MM.1S (cell line): ENCODE results near the gene PRPSAP2.

Source experiments
- EZH2 ChIP-seq: fragments of 300-600 bp; sonication (generic); optimal IDR thresholded peaks from 2 replicates; pipeline ENCODE3; 2017; ENCODE audit warnings: low read depth, mild to moderate bottlenecking, antibody characterized with exemption, low read length, mixed read lengths
- EZH2phosphoT487 ChIP-seq: fragments of 300-600 bp; sonication (generic); IDR thresholded peaks from 2 replicates; pipeline ENCODE4 v1.6.1; 2018; ENCODE audit warnings: antibody characterized with exemption, low read length
- TF ChIP-seq, protein P1 (sequence below): fragments of 300-600 bp; sonication (generic); IDR thresholded peaks from 2 replicates; pipeline ENCODE4 v1.5.1; 2016; ENCODE audit warnings: antibody characterized with exemption, low read length, mixed read lengths

DNA sequence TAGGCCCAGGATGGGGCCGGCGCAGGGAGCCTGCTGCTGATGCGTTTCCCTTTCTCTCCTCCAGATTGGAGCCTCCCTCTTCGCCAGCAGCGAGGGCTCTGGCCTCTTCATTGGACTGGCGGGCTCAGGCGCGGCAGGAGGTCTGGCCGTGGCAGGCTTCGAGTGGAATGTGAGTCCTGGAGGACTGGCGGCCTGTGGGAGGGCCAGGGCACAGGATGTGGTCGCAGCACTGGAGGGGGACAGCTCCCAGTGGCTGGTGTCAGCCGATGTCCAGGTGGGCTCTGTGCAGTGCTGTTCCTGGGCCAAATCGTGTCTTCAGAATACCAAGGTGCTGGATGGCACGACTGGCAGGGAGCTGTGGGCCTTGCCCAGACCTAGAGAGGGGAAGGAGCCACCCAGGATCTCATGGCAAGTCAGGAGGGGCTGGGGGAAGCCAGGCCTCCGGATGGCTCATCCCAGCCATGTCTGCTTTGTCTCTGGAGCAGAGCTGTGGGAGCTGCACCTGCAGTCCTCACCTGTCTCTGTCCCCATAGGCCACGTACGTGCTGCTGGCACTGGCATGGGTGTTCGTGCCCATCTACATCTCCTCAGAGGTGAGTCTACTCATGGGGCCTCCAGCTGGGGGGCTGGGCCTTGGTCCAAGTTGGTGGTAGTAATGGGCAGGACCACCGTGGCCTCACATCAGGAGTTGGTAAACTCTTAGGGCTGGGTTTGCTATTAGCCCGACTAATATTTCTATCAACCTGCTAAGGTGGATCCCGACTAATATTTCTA, 101.3 kb downstream of the PRPSAP2 start:
- TF ChIP-seq, protein P1, sequence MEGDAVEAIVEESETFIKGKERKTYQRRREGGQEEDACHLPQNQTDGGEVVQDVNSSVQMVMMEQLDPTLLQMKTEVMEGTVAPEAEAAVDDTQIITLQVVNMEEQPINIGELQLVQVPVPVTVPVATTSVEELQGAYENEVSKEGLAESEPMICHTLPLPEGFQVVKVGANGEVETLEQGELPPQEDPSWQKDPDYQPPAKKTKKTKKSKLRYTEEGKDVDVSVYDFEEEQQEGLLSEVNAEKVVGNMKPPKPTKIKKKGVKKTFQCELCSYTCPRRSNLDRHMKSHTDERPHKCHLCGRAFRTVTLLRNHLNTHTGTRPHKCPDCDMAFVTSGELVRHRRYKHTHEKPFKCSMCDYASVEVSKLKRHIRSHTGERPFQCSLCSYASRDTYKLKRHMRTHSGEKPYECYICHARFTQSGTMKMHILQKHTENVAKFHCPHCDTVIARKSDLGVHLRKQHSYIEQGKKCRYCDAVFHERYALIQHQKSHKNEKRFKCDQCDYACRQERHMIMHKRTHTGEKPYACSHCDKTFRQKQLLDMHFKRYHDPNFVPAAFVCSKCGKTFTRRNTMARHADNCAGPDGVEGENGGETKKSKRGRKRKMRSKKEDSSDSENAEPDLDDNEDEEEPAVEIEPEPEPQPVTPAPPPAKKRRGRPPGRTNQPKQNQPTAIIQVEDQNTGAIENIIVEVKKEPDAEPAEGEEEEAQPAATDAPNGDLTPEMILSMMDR, result no peak
- TF ChIP-seq EZH2, result no peak
- no peak for TF ChIP-seq EZH2phosphoT487
